Brain microvascular endothelial cell (primary cell): Measurements from ENCODE around the gene DNAJC13.
"Not testable (repeated sequence)": the region's sequence is repeated elsewhere in the genome, so short reads cannot be mapped to it uniquely, and the experiment has no call there.

Experiments used
- DNase-seq: peaks from one replicate; pipeline ENCODE4 v3.0.0-alpha.2; 2020
- H3K27ac ChIP-seq: fragments of 250-450 bp; sonication (Bioruptor Pico); 2 replicates; pipeline ENCODE4 v1.5.1; 2020; ENCODE audit warnings: mild to moderate bottlenecking, moderate library complexity
- H3K27me3 ChIP-seq: fragments of 250-450 bp; sonication (Bioruptor Pico); replicated peaks from 2 replicates; pipeline ENCODE4 v1.5.1; 2020; ENCODE audit warnings: mild to moderate bottlenecking
- H3K36me3 ChIP-seq: fragments of 250-450 bp; sonication (Bioruptor Pico); replicated peaks from 2 replicates; pipeline ENCODE4 v1.5.1; 2020; ENCODE audit warnings: mild to moderate bottlenecking
- H3K4me3 ChIP-seq: 2 replicates; pipeline ENCODE4 v1.5.1; 2011; ENCODE audit warnings: low read depth, mild to moderate bottlenecking, control low read depth, low read length, moderate library complexity
- in situ Hi-C: cut with HindIII; loops from 2 replicates; pipeline ENCODE4 v1.10.0; 2017; ENCODE audit warnings: low sequenced_read_pairs, low pct_ligation_motif_present
- TF ChIP-seq, protein P1 (sequence below): IDR thresholded peaks from 2 replicates; pipeline ENCODE4 v1.5.1; 2011; ENCODE audit warnings: low read depth, mild to moderate bottlenecking, moderate library complexity, low read length, control low read depth, inconsistent platforms; ENCODE audit errors: missing control alignments

The DNAJC13 gene

DNA sequence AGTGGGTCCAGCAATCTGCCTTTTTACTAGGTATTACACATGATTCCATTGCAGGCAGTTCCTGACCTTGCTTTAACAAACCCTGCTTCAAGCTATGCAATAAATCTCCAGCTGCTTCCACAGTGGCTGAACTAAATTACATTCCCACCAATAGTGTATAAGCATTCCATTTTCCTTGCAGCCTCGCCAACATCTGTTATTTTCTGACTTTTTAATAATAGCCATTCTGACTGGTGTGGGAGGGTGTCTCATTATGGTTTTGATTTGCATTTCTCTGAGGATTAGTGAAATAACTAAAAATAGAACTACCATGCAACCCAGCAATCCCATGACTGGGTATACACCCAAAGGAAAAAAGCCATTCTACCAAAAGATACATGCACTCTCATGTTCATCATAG is 36.4 kb upstream of the DNAJC13 start:
- H3K4me3 ChIP-seq, result no peak overlapping the region
- TF ChIP-seq, protein P1, sequence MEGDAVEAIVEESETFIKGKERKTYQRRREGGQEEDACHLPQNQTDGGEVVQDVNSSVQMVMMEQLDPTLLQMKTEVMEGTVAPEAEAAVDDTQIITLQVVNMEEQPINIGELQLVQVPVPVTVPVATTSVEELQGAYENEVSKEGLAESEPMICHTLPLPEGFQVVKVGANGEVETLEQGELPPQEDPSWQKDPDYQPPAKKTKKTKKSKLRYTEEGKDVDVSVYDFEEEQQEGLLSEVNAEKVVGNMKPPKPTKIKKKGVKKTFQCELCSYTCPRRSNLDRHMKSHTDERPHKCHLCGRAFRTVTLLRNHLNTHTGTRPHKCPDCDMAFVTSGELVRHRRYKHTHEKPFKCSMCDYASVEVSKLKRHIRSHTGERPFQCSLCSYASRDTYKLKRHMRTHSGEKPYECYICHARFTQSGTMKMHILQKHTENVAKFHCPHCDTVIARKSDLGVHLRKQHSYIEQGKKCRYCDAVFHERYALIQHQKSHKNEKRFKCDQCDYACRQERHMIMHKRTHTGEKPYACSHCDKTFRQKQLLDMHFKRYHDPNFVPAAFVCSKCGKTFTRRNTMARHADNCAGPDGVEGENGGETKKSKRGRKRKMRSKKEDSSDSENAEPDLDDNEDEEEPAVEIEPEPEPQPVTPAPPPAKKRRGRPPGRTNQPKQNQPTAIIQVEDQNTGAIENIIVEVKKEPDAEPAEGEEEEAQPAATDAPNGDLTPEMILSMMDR, result no peak
- H3K27me3 ChIP-seq, result no peaks in the 10 kb centered on the region
- in situ Hi-C loops, result no loop called here
- H3K27ac ChIP-seq, result no peak overlapping the region
- no peak for DNase-seq
- H3K36me3 ChIP-seq, result no peaks in the 10 kb centered on the region

DNA sequence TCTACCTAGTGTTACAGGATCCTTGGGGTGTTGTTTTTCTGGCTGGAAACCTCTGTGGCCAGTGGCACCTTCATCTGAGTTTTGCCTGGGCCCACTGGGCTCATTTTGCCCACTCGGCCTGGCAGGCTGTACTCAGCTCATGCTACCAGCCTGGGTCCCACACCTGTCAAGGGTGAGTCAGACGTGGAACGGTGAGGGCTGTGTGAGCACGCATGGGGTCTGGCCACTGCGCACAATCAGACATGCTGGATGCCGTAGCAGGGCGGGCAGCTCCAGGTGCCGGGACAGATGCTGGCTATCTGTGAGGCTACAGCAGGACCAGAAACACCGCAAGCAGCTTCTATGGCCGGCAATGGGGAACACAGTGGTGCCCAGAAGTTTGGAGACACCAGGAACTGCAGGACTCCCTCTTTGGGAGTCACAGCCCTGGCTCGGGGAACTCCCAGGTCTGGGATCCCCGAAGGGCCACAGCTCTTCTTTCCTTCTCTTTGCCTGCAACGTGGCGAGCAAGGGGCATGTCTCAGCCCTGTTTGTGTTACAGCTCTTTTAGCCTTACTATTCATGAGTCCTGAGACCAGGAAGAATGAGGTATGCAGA is 35.9 kb upstream of the DNAJC13 start:
- no peak overlapping the region for H3K27ac ChIP-seq
- H3K4me3 ChIP-seq, result no peak overlapping the region
- no peaks in the 10 kb centered on the region for H3K36me3 ChIP-seq
- TF ChIP-seq, protein P1, result no peak
- no peak for DNase-seq
- H3K27me3 ChIP-seq, result no peaks in the 10 kb centered on the region
- in situ Hi-C loops, result no loop called here

DNA sequence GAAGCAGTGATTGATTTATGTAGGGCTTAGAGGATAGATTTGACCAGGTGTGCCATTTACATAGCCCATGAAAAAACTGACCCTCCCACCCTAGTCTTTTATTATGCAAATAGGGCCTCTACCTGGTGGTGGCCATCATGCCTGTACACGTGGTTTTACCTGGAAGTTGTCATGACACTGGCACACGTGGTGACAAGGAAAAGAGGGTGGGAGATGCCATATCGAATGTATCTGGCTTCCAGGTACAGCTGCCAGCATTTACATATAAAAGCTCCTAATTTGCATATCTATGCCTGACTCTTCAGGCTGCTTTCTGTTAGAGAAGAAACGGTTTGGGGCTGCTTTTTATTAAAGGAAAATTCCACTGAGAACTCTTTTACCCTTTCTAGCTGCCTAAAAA is 35.0 kb upstream of the DNAJC13 start:
- H3K27ac ChIP-seq, result no peak overlapping the region
- in situ Hi-C loops, result no loop called here
- H3K36me3 ChIP-seq, result no peaks in the 10 kb centered on the region
- no peak overlapping the region for H3K4me3 ChIP-seq
- TF ChIP-seq, protein P1, result no peak
- no peaks in the 10 kb centered on the region for H3K27me3 ChIP-seq
- no peak for DNase-seq

DNA sequence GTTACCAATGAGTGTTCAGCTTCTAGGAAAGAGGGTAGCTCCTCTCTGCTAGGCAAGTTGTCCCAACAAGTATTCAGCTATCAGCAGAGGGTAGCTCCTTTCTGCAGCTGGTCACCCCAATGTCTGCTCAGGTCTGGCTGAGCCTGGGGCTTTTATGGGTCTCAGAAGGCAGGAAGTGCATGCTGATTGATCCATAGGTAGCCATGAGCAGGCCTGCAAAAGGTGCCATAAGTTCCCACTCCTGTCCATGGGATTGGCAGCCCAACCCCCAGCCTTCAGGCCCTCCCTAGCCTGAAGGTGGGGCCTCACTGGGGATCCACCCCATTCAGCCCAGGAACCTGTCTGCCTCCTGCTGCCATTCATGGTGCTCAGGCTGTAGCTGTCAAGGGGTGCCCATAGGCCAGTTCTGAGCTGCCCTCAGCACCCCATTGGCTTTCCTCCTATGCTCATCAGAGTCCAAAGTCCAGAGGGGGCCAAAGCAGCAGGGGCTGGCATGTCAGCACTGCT is 34.6 kb upstream of the DNAJC13 start:
- no peak for DNase-seq
- H3K27ac ChIP-seq, result no peak overlapping the region
- no peaks in the 10 kb centered on the region for H3K36me3 ChIP-seq
- in situ Hi-C loops, result no loop called here
- H3K27me3 ChIP-seq, result no peaks in the 10 kb centered on the region
- no peak overlapping the region for H3K4me3 ChIP-seq
- TF ChIP-seq, protein P1, result no peak

DNA sequence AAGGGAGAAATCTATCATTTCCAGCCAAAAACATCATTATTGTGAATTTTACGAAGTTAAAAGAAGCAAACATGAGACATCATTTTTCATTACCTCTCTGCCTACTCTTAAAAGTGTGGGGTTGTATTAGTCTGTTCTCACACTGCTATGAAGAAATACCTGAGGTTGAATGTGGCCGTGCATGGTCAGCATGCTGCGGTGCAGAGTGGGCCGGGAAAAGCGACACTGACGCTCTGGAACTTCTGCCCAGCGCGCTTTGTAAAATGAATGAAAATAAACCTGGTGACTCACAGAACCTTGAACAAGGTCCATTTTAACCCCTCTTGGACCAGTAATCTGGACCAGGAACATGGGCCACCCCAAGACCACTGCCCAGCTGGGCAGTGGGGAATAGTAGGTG is 31.0 kb upstream of the DNAJC13 start:
- Histone ChIP-seq H3K4me3 (no peak overlapping the region), H3K36me3 (no peaks in the 10 kb centered on the region), H3K27me3 (no peaks in the 10 kb centered on the region), H3K27ac (no peak overlapping the region)
- TF ChIP-seq, protein P1, result no peak
- DNase-seq, result no peak
- in situ Hi-C loops, result no loop called here

DNA sequence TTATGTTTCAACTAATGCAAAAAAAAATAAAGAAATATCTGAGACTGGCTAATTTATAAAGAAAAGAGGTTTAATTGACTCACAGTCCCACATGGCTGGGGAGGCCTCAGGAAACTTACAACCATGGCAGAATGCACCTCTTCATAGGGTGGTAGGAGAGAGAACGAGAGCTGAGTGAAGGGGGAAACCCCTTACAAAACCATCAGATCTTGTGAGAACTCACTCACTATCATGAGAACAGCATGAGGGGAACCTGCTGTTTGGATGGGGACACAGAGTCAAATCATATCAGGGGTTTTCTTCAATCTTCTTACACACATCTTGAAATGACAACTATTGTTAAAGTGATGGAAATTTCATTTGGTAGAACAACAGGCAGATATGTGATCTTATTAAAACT is 24.6 kb upstream of the DNAJC13 start:
- H3K27ac ChIP-seq, in situ Hi-C loops, DNase-seq, H3K27me3 ChIP-seq, H3K4me3 ChIP-seq, H3K36me3 ChIP-seq: not testable (repeated sequence)
